DMS114 treated with DMSO at 0.1 percent for 48 hours (cell line): ENCODE measurements around the gene SPOCK3.
"Not testable (repeated sequence)": the region's sequence is repeated elsewhere in the genome, so short reads cannot be mapped to it uniquely, and the experiment has no call there.

Experiments
- DNase-seq: peaks from one replicate; lab custom pipeline; 2025; ENCODE audit not compliant: unreplicated experiment; lab: John Stamatoyannopoulos, UW

SPOCK3 gene

DNA sequence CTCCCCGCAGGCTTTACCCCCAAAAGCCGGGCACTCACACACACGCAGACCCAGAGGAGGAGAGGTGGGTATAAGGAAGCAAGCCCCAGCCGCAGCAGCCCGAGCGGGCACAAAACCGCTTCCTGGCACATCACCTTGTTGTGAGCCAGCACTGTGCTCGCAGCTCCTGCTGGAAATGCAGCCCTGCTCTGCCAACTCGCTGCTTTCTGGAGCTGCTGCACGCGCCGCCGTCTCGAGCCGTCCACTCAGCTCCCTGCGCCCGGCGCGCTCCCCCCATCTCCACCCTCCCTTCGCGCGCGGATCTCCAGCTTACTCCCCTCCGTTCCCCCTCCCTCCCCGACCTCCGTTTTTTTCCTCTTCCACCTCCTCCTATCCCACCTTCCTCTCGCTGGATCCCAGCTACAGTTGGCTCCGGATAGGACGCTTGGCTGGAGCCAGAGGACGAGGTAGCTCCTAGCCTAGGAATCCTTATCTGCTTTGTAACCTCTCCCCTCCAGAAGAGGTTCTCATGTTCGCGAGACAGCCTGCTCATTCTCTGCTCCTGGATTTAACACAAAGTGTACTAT, at the start of gene SPOCK3:
SPOCK3 (minus strand) TSS at position 179 of the 566 bp plus-strand sequence.
- no peak for DNase-seq

DNA sequence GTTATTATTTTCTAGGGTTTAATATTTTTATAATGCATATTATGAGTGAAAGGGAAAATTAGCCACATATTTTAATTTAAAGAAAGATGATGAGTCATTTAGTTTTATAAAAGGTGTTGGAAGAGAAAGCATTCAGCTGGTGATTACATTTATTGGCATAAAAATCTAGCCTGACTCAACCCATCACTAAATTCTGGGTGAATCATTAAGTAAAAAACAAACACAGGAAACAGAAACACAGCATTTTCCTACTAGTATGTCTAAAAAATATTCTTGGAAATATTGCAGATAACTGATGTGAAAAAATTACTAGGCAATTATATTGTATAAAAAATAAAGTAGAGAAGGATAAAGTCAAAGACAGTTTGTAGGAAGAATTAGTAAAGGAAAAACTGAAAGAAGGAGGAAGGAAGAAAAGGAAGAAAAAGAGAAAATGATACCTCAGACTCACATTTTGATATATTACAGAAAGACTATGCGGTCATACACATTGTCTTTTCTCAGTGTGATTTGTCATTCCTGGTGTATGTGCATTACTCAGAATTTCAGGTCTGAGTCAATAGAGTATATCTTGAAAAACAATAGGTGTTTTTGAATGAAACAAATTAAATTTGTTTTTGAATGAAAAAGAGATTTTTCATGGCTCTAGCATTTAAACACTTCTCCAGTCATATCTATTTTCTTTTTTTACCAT, 48.0 kb upstream of the SPOCK3 start:
- DNase-seq = no peak

DNA sequence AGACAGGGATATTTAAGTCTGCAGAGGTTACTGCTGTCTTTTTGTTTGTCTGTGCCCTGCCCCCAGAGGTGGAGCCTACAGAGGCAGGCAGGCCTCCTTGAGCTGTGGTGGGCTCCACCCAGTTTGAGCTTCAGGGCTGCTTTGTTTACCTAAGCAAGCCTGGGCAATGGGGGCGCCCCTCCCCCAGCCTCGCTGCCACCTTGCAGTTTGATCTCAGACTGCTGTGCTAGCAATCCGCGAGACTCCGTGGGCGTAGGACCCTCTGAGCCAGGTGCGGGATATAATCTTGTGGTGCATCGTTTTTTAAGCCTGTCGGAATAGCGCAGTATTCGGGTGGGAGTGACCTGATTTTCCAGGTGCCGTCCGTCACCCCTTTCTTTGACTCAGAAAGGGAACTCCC, 47.3 kb upstream of the SPOCK3 start:
- DNase-seq = not testable (repeated sequence)

DNA sequence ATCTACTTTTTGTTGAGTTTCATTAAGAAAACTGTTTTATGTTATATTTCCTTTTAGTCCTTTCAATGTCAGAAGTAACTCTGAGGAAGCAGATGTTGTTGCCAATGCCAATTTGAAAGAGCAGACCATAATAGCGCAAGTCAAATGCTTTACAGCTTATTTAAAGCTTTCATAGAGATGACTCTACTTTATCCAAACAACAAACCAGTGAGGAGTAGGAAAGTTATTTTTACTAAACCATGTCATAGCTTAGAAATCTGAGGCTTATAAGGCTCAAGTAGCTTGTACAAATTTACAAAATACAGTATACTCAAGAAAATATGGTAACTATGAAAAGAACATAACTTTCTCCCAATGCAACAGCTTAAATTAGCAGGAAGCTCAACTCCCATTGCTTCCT, 40.1 kb upstream of the SPOCK3 start:
- DNase-seq = no peak

DNA sequence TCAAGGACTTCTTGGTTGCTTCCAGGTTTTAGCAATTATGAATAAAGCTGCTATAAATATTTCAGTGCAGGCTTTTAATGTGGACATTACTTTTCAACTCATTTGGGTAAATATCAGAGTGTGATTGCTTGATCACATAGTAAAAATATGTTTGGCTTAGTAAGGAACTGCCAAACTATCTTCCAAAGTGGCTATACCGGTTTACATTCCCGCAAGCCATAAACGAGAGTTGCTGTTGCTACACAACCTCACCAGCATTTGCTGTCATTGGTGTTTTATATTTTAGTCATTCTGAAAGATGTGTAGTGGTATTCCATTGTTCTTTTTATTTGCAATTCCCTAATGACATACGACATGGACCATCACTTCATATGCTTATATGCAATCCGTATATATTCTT, 30.9 kb upstream of the SPOCK3 start:
- no peak for DNase-seq

DNA sequence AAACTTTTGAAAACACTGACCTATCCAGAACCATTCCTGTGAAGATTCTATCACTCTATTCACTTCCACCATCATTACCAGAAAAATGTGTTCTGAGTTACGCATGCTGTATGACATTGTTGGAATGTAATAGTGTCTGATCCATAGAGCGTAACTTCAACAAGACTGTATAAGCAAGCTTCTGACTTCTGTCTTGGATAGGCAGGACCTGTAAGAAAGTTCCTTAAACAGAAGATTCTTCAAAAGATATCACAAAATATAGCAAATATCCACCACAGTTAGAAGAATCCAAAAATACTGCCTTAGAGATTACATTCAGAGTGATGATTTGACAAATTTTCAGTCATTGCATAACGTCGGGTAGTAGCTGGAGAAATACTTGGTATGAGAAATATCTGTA, 14.0 kb upstream of the SPOCK3 start:
- DNase-seq = no peak

DNA sequence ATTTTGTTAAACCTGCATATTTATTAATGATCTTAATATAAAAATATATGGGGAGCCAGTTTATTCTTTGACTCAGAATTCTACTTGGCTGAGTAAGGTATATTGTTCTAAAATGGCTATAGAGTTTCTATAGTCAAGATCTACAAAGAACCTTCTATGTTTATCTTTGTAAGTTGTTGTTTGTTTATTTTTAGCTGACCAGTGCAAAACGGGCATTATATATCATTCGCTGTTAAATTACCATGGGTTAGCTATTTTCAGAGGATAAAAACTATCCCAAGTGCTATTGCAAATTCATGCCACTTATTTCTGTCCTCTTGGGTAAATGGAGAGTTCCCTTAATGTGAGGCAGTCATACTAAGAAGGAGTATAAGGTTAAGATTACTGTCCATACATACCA, 5.3 kb upstream of the SPOCK3 start:
- DNase-seq = no peak

DNA sequence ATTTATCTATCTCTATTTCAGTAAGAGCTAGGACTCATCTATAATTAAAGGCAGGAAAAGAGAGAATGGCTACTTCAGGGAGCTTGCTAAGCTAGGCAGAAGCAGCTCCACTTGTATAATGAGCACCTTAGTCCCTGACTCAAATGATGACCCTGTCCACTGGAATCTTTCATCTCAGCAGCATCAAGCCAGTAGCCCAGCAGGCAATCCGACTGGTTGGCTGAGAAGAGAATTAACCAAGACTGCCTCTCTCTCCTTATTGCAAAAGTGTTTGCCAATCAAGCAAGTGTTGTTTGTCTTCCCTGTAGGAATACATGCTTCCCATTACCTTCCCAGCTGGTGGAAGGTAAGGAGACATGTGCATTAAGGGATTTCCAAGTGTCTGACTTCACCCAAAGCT, 3.9 kb upstream of the SPOCK3 start:
- no peak for DNase-seq

DNA sequence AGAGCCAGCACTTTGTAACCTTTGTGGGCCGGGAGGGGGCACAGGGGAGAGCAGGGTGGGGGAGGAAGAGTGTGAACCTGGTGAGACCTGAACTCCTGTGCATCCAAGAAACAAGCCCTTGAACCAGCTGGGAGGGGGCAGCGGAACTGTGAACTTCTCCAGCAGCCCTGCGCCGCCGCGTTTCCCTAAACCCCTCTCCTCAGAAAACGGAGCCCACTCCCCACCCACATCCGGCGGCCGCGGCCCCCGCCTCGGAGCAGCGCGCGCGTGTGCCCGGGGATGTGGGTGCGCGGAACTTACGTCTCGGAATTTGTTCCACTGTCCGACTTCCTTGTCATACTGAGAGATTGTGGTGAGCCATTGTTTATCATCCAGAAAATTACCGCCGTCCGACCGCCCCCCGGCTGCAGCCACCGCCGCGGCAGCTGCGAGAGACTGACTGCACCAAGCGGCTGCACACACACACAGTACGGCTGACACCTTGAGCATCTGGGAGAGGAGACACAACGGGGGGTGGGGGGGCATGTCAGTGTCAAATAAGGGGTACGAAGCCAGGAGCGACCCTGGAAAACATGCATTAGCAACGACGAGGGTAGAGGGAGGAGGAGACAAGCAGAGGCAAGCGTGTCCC, 494 bp downstream of the SPOCK3 start:
- DNase-seq = no peak

DNA sequence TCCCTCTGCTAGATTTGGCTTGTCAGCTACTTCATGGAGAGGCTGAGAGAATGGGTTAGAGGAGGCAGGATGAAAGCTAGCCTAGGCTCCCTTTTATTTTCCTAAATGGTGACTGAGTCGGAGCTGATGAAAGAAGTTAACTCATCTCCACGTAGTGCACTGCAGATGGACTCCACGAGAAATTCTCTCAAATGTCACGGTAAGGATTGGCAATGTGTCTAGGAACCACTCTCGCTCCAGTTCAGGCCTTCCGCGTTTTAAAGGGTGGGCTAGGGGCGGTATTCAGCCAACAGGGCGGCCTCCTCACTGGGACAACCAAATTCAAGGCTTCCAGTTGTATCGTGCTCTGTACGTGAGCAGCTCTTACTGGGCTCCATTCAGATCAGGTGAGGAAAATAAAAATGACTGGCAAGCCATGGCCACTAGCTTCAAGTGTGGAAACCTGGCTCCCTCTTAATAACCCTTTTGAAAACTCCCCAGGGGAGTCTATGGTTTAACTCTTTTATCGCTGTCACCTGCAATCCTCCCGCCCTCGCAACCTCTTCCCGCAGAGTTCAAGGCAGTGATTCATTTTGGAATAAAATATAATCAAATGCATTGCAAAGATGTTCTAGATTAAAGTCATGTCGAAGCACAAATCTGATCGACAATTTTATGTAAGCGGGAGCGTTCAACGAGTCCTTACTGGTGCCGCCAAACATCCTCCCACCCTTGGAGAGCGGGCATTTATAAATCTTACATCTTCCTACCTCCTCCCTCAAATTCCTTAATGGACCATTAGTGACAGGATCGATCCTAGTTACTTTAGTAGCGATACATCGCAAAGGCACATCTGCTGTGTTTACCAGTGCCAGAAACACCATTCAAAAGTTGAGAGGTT, 1.2 kb downstream of the SPOCK3 start:
- no peak for DNase-seq

DNA sequence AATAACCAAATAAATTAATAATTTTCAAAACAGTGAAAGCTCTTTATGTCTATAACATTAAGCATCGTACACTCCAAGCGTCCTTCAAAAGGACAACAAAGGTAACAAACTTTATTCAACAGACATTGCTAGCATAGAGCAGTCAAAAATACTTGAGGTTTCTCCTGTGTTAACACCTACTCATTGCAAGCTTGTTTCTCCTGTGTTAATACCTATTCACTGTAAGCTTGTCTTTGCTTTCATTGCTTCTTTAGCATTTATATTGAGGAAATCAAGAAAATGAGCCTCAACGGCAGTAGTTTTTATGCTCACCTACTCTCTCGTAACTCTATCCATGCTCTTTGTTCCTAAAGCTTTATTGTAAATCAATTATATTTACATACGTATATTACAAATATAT, 3.5 kb downstream of the SPOCK3 start:
- no peak for DNase-seq

DNA sequence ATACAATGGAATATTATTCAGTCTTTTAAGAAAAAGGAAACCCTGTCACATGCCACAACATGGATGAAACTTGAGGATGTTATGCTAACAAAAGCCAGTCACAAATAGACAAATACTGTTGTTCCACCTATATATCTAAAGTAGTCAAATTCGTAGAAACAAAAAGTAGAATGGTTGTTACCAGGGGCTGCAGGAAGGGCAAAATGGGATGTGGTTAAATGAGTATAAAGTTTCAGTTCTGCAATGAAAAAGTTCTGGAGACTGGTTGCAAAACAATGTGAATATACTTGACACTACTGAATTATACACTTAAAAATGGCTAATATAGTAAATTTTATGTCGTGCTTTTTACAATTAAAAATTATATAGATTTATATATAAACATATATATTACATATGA, 12.2 kb downstream of the SPOCK3 start:
- DNase-seq = no peak

DNA sequence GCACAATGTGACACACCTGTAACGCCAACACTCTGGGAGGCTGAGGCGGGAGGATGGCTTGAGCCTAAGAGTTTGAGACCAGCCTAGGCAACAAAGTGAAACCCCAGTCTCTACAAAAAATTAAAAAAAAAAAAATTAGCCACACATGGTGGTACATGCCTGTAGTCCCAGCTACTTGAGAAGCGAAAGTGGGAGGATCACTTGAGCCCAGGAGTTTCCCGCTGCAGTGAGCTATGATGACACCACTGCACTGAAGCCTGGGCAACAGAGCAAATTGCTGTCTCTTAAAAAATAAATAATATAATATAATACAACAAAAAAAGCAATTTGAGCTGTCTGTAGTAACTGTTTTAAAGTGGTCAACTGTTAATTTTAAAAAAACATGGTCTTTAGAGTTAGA, 13.2 kb downstream of the SPOCK3 start:
- no peak for DNase-seq

DNA sequence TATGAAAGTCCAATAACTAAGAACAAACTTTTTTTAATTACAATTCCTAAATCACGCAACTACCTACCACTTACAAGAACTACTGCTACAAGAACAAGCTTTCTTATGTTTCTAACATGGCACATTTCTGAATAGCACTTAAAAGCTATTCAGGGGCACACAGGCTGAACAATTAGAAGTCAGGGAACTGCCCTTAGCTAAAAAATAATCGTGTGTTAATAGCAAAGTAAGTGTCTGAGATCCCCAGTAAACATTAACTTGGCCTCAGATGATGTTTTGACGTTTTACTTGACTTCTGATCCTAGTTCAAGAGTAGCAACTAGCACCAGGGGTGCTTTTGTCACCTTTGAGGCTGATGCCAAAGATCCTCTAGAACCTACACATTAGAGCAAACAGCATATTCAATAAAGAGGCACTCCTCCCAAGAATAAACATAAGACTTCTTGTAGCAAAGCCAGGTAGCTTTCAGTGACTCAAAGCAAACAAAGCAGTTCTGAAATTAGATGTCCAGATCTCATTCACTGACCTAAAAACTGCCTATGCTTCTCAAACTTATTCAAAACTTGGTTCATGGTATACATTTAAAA, 16.2 kb downstream of the SPOCK3 start:
- no peak for DNase-seq

DNA sequence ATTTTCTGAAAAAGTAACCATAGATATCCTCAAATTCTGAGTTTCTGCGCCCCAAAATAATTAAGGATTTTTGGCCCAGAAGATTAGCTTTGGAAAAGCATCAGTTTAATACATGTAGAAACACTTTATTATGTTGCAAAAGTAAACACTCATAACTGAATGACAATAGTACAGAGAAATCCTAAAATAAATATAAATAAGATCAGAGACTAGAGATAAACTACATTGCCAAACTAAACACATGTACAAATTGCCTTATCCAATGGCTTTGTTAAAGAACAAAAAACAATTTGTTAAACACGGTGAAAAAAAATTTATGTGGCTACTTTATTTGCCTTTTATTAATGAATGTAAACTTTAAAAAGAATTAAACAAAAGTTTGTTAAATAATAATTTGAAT, 17.5 kb downstream of the SPOCK3 start:
- no peak for DNase-seq

DNA sequence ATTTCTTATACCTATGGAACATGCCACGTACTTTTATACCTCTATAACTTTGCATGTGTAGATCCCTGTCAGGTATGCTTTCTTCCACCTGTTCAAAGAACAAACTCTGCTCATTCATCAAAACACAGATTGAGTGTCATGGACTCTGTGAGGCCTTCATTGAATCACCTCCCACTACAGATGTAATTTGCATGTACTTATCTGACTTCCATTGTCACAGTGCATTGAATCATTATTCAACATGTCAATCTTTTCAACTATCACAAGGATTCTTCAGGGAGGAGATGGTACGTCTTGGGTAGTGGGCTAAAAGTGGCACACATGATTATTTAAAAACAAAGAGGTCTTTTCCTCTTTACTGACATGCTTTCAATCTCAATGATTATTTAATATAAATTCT, 24.1 kb downstream of the SPOCK3 start:
- DNase-seq = no peak

DNA sequence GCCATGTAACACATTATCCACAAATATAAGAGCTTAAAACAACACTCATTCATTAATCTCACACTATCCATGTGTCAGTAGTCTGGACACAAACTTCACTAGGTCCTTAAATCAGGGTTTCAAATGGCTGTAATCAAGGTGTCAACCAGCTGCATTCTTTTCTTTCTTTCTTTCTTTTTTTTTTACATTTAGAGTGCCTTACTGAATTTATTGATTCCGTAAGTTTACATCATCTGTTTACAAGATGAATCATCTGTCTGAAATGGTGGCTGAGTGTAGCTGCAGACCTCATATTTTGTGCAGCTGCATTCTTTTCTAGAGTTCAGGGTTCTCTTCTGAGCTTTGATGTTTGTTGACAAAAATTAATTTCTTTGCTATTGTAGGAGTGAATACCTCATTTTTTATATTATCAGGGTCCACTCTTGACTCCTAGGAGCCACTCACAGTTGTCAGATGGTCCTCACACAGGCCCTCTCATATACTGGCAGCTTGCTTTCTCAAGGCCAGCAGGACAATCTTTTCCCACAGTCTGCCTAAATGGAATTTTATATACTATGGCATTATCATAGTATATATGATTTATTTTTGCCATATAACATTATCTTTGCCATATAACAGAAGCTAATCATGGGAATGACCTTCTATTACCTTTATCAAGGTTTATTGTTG, 37.8 kb downstream of the SPOCK3 start:
- no peak for DNase-seq

DNA sequence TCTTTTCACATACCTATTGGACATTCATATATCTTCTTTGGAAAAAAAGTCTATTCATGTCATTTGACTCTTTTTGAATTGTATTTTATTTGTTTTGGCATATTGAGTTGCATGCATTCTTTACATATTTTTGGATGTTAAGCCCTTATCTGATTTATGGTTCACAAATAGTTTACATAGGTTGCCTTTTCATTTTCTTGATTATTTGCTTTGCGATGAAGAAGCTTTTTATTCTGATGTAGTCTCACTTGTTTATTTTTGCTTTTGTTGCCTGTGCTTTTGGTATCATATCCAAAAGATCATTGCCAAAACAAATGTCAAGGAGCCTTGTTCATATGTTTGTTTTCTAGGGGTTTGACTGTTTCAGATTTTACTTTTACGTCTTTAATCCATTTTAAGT, 43.9 kb downstream of the SPOCK3 start:
- no peak for DNase-seq

DNA sequence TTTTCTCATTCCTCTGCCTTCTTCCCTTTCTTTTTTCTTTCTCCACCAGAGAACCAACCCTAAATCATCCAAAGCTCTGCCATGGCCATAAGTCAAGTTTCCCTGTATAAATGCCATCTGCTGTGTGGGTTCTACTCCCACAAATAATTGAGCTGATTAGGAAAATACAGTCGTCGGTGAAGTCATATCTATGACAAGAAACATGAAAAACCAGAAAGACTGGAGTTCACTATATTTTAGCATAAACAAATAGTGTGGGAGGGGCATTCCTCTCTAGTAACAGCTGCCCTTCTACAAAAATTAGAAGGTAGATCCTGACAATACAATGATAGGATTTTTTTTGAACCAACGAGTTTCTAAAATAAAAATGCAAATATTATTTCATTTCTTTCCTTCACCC, 48.8 kb downstream of the SPOCK3 start:
- no peak for DNase-seq

DNA sequence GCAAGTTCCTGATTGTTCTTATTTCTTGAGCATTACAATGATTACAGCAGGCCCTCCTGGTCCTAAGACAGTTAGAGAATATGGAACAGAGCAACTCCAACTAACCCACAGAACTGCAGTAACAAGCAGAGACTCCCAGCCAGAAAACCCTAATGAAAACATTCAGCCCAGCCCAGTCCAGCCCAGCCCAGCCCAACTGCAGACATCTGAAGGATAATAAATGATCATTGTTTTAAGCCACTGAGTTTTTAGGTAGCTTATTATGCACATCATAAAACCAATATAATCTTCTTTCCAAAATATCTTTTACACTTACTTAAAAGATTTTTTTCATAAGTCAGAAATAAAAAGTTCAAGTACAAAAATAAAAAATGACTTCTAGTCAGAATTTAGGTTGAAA, 51.3 kb downstream of the SPOCK3 start:
- DNase-seq = no peak

DNA sequence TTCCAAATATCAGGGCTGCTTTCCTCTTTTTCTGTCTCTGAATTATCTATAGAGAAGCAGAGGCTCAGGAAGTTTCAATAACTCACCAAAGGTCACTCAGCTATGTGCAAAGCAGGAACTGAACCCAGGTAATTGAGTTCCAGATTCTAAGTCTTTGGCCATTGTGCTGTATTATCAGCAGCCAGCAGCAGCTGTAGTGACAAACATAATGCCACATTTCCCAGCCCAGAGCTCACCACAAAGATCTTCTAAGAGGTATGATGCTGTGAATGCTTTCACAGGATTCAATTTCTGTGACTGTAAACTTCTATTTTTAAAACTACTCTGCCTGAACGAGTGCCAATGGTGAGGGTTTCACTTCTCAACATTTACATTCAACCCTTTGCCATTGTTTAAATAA, 56.4 kb downstream of the SPOCK3 start:
- no peak for DNase-seq
